Measurements from ENCODE around the gene PPP1R37. TPM values are rescaled to one million over a fixed set of nuclear protein-coding genes. Genes with fewer than 3 reads are reported as not detected.

The PPP1R37 gene
- total and polyA plus RNA-seq, 2 of the 13 experiments (the other 11 are each of a cell fraction or from before 2014, with no cell fraction given) = 9.0 to 14.3 TPM

DNA sequence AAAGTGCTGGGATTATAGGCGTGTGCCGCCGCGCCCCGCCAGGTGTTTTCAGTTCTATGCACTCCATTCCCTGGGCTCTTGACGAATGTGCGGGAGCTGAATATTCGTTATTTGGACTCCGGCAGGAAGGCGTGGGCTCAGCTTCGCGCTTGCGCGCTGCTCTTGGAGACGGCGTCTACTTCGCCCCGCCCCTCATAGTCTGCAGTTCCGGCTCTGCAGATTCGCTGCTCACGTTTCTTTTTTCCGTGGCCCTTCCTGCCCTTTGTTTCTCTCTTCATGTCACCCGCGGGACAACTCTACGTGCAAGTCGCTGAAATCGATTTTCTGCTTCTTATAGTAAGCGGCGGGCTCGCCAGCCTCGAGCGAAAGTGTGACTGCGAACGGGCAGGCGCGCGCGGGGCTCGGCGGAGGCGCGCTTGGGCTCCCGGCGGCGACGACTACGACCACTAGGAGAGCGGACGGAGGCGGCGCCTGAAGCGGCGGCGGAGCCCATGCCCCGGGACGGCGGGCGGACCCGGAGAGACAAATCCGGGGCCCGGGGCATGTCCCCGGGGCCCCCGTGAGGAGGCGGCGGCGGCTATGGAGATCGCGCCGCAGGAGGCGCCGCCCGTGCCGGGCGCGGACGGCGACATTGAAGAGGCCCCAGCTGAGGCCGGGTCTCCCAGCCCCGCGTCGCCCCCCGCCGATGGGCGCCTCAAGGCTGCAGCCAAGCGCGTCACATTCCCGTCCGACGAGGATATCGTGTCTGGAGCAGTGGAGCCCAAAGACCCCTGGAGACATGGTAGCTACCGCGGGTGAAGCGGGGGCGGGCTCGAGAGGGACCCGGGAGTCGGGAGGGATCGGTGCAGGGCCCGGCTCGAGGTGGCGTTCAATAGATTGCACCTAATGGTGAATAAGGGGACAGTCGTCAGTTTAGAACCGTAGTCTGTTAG, at the start of gene PPP1R37 (continued):
- TF ChIP-seq ZNF24 (IDR thresholded peaks at IDR 0.05) (0 out of 2 replicates have a peak, but pooled peaks have one; percentile 24), ZNF841 (CRISPR knock-in tag; IDR thresholded peaks at IDR 0.05; ENCODE audit: borderline replicate concordance) (no peak), JUN (CRISPR knock-in tag; IDR thresholded peaks at IDR 0.05) (peak; percentile 62; the same call in 1 of the 2 replicates), KLF11 (CRISPR knock-in tag; IDR thresholded peaks at IDR 0.05) (no peak), ZNF777 (CRISPR knock-in tag; IDR thresholded peaks at IDR 0.05) (no peak; the same call in 1 of the 2 replicates), CREB1 (IDR thresholded peaks at IDR 0.05) (peak; percentile 40; the same call in 1 of the 2 replicates), CREB1 (CRISPR knock-in tag; IDR thresholded peaks at IDR 0.05) (peak; percentile 83), ZNF558 (CRISPR knock-in tag; IDR thresholded peaks at IDR 0.05; ENCODE audit: borderline replicate concordance) (peak; percentile 69; the same call in 1 of the 2 replicates), ZFP82 (CRISPR knock-in tag; IDR thresholded peaks at IDR 0.05; ENCODE audit: borderline replicate concordance) (peak; percentile 78; the same call in 1 of the 2 replicates), FOSL2 (CRISPR knock-in tag; IDR thresholded peaks at IDR 0.05) (peak; percentile 48; the same call in 1 of the 2 replicates), NR2F1 (CRISPR knock-in tag; IDR thresholded peaks at IDR 0.05) (peak in 1 of 2 experiments; percentile 42; a peak in 1 of 4 replicates), ZNF33A (CRISPR knock-in tag; IDR thresholded peaks at IDR 0.05; ENCODE audit: borderline replicate concordance) (0 out of 2 replicates have a peak, but pooled peaks have one; percentile 81), ZMYM3 (CRISPR knock-in tag; IDR thresholded peaks at IDR 0.05) (peak; percentile 59), ZNF230 (CRISPR knock-in tag; IDR thresholded peaks at IDR 0.05) (peak; percentile 75; the same call in 1 of the 2 replicates), RBM22 (optimal IDR thresholded peaks at IDR 0.05; ENCODE audit: low read length) (peak; percentile 79), ZBTB40 (IDR thresholded peaks at IDR 0.05) (no peak), ZBTB40 (CRISPR knock-in tag; IDR thresholded peaks at IDR 0.05) (peak; percentile 72; the same call in 1 of the 2 replicates), SRY (CRISPR knock-in tag; IDR thresholded peaks at IDR 0.05) (0 out of 2 replicates have a peak, but pooled peaks have one; percentile 25), DR1 (CRISPR knock-in tag; IDR thresholded peaks at IDR 0.05) (peak; percentile 43; the same call in 1 of the 2 replicates)
- TF ChIP-seq, protein P1, sequence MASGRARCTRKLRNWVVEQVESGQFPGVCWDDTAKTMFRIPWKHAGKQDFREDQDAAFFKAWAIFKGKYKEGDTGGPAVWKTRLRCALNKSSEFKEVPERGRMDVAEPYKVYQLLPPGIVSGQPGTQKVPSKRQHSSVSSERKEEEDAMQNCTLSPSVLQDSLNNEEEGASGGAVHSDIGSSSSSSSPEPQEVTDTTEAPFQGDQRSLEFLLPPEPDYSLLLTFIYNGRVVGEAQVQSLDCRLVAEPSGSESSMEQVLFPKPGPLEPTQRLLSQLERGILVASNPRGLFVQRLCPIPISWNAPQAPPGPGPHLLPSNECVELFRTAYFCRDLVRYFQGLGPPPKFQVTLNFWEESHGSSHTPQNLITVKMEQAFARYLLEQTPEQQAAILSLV (CRISPR knock-in tag; IDR thresholded peaks at IDR 0.05; ENCODE audit: borderline replicate concordance) = peak; percentile 77; the same call in 1 of the 2 replicates

Measured in HepG2 (cell line).